SIG-M5 treated with dmso at 0.1 percent for 504 hours (cell line): Measurements from ENCODE around the gene ANKRD44.

Source experiments
- DNase-seq: peaks from one replicate; lab custom pipeline; 2025; ENCODE audit not compliant: unreplicated experiment; lab: John Stamatoyannopoulos, UW

The ANKRD44 gene

GRCh38 chr2:197157879-197158537 is 152.6 kb downstream of the ANKRD44 start:
- DNase-seq = no peak

- DNase-seq = no peak
Observed at GRCh38 chr2:197156771-197157170, 153.8 kb downstream of the ANKRD44 start.

- DNase-seq = peak; percentile 99
Observed at GRCh38 chr2:197152451-197153228, 157.9 kb downstream of the ANKRD44 start.

- DNase-seq = no peak
Observed at GRCh38 chr2:197149546-197149945, 161.0 kb downstream of the ANKRD44 start.

- DNase-seq = no peak
Observed at GRCh38 chr2:197148401-197148800, 162.2 kb downstream of the ANKRD44 start.

GRCh38 chr2:197147942-197148341 is 162.6 kb downstream of the ANKRD44 start:
- DNase-seq = no peak

GRCh38 chr2:197146995-197147394 is 163.6 kb downstream of the ANKRD44 start:
- no peak for DNase-seq

- peak; percentile 98 for DNase-seq
Observed at GRCh38 chr2:197145471-197146056, 165.0 kb downstream of the ANKRD44 start.

- no peak for DNase-seq
Observed at GRCh38 chr2:197144183-197144582, 166.4 kb downstream of the ANKRD44 start.

- DNase-seq = no peak
Observed at GRCh38 chr2:197141702-197142473, 168.7 kb downstream of the ANKRD44 start.

GRCh38 chr2:197140045-197140444 is 170.5 kb downstream of the ANKRD44 start:
- no peak for DNase-seq

- no peak for DNase-seq
Observed at GRCh38 chr2:197138506-197138905, 172.1 kb downstream of the ANKRD44 start.

- peak; percentile 48 for DNase-seq
Observed at GRCh38 chr2:197137826-197138477, 172.6 kb downstream of the ANKRD44 start.

- DNase-seq = no peak
Observed at GRCh38 chr2:197137231-197137630, 173.3 kb downstream of the ANKRD44 start.

GRCh38 chr2:197136452-197136851 is 174.1 kb downstream of the ANKRD44 start:
- DNase-seq = no peak

GRCh38 chr2:197135806-197136205 is 174.8 kb downstream of the ANKRD44 start:
- no peak for DNase-seq

- DNase-seq = peak; percentile 30
Observed at GRCh38 chr2:197134206-197134605, 176.4 kb downstream of the ANKRD44 start.

- no peak for DNase-seq
Observed at GRCh38 chr2:197131558-197131855, 179.1 kb downstream of the ANKRD44 start.

GRCh38 chr2:197130318-197130717 is 180.3 kb downstream of the ANKRD44 start:
- no peak for DNase-seq

GRCh38 chr2:197128897-197129296 is 181.7 kb downstream of the ANKRD44 start:
- no peak for DNase-seq

- no peak for DNase-seq
Observed at GRCh38 chr2:197128126-197128525, 182.5 kb downstream of the ANKRD44 start.
